ENCODE measurements around the gene SPSB1.

SPSB1 gene

DNA sequence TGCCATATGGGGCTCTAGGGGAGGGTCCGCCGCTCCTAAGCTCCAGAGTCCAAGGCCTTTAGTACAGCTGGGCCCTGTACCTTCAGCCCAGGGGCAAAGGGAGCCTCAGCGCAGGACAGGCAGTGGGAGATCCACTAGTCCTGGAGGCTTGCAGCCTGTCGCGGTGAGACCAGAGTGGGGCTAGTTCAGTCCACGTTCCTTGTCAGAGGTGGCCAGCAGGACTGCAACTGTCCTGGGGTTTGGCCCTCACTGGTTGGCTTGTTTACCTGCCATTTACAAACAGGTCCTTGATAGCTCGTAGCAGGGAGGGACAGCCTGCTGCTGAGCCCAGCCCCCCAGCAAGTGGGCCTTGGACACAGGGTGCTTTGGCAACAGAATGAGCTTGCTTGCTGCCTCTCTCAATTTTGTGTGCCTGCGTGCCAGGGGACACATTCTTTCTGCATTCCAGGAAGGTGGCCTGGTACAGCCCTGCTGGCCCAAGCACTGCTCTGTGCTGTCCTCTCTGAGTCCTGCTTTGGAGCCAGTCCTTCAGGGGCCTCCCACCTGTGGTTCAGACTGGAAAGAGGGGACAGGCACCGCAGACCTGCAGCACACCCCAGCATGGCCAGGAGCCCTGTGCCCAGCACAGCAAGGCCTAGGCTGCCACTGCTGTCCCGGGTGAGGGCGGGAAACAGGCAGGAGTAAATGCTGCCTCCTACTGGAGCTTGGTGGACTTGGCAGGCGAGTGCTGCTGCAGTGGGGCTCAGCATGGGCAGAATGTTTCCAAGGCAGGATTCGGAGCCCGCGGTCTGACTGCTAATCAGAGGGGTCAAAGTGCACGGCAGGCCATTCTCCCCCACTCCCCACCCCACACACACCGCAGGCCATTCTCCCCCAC, 42.9 kb upstream of the SPSB1 start:
- Histone ChIP-seq H3K4me3 (ENCODE audit: low read length) (no peak overlapping the region), H3K9me3 (ENCODE audit: control insufficient read depth, low read length) (no peaks in the 10 kb centered on the region), H3K9ac (ENCODE audit: low read length) (peak overlapping the region; percentile 37), H3K4me1 (ENCODE audit: control insufficient read depth, insufficient read depth, low read length) (peaks cover 42% of the 10 kb centered on the region), H3K36me3 (ENCODE audit: control insufficient read depth, insufficient read depth, low read length) (no peaks in the 10 kb centered on the region), H3K27me3 (ENCODE audit: control insufficient read depth, insufficient read depth, low read length) (no peaks in the 10 kb centered on the region)

- Histone ChIP-seq H3K9me3 (ENCODE audit: control insufficient read depth, low read length) (no peaks in the 10 kb centered on the region), H3K9ac (ENCODE audit: low read length) (peak overlapping the region; percentile 37), H3K4me1 (ENCODE audit: control insufficient read depth, insufficient read depth, low read length) (peaks cover 33% of the 10 kb centered on the region), H3K36me3 (ENCODE audit: control insufficient read depth, insufficient read depth, low read length) (no peaks in the 10 kb centered on the region), H3K27me3 (ENCODE audit: control insufficient read depth, insufficient read depth, low read length) (no peaks in the 10 kb centered on the region), H3K4me3 (ENCODE audit: low read length) (no peak overlapping the region)
Observed at GRCh38 chr1:9250411-9251381, 42.0 kb upstream of the SPSB1 start.

- no peaks in the 10 kb centered on the region for H3K27me3 ChIP-seq (ENCODE audit: control insufficient read depth, insufficient read depth, low read length)
- no peaks in the 10 kb centered on the region for H3K9me3 ChIP-seq (ENCODE audit: control insufficient read depth, low read length)
- H3K4me1 ChIP-seq (ENCODE audit: control insufficient read depth, insufficient read depth, low read length): peaks cover 32% of the 10 kb centered on the region
- H3K36me3 ChIP-seq (ENCODE audit: control insufficient read depth, insufficient read depth, low read length): no peaks in the 10 kb centered on the region
- H3K9ac ChIP-seq (ENCODE audit: low read length): peak overlapping the region; percentile 20
- no peak overlapping the region for H3K4me3 ChIP-seq (ENCODE audit: low read length)
Observed at GRCh38 chr1:9251501-9251900, 41.2 kb upstream of the SPSB1 start.

DNA sequence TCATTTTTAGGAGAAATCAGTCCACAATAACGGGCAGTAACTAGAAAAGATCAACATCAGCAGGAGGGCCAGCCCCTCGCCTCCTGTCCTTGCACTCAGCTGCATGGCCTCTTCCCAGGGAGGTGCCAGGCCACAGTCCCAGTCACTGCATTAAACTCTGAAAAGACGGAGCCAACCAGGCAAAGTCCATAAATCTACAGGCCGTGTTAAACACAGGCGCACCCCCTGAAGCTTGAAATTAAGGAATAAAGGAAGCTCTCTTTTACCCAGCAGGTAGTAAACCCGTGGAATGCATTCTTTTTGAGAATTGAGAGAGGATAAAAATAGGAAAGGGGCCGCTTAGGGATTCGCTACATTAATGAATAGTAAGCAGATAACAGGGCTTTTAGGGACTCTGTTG, 39.7 kb upstream of the SPSB1 start:
- Histone ChIP-seq H3K9ac (ENCODE audit: low read length) (no peak overlapping the region), H3K27me3 (ENCODE audit: control insufficient read depth, insufficient read depth, low read length) (no peaks in the 10 kb centered on the region), H3K4me3 (ENCODE audit: low read length) (no peak overlapping the region), H3K4me1 (ENCODE audit: control insufficient read depth, insufficient read depth, low read length) (peaks cover 32% of the 10 kb centered on the region), H3K36me3 (ENCODE audit: control insufficient read depth, insufficient read depth, low read length) (no peaks in the 10 kb centered on the region), H3K9me3 (ENCODE audit: control insufficient read depth, low read length) (no peaks in the 10 kb centered on the region)

- Histone ChIP-seq H3K27me3 (ENCODE audit: control insufficient read depth, insufficient read depth, low read length) (no peaks in the 10 kb centered on the region), H3K4me3 (ENCODE audit: low read length) (no peak overlapping the region), H3K9ac (ENCODE audit: low read length) (no peak overlapping the region), H3K9me3 (ENCODE audit: control insufficient read depth, low read length) (no peaks in the 10 kb centered on the region), H3K36me3 (ENCODE audit: control insufficient read depth, insufficient read depth, low read length) (no peaks in the 10 kb centered on the region), H3K4me1 (ENCODE audit: control insufficient read depth, insufficient read depth, low read length) (peaks cover 32% of the 10 kb centered on the region)
Observed at GRCh38 chr1:9253453-9254105, 39.1 kb upstream of the SPSB1 start.

DNA sequence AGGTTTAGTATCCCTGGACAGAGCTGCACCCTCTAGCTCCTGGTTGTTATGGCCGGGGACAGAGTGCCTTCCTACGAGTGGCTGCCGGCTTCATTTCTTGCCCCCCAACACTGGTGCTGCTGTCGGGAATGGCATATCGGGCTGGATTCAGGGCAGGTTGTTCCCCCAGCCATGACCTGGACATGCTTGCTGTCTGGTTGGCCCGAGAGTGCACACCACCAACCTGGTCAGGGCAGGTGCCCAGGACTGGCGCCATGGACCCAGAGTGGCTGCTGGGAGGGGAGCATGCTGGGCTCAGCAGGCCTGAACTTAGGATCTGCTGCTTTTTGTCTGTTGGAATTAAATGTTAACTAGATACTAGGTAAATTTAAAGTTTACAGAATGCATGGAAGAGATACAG, 36.4 kb upstream of the SPSB1 start:
- H3K4me1 ChIP-seq (ENCODE audit: control insufficient read depth, insufficient read depth, low read length): peaks cover 6% of the 10 kb centered on the region
- H3K9me3 ChIP-seq (ENCODE audit: control insufficient read depth, low read length): no peaks in the 10 kb centered on the region

GRCh38 chr1:9257851-9258250, 34.8 kb upstream of the SPSB1 start:
- H3K4me3 ChIP-seq (ENCODE audit: low read length): no peak overlapping the region
- no peaks in the 10 kb centered on the region for H3K9me3 ChIP-seq (ENCODE audit: control insufficient read depth, low read length)
- H3K9ac ChIP-seq (ENCODE audit: low read length): no peak overlapping the region
- no peaks in the 10 kb centered on the region for H3K4me1 ChIP-seq (ENCODE audit: control insufficient read depth, insufficient read depth, low read length)
- no peaks in the 10 kb centered on the region for H3K27me3 ChIP-seq (ENCODE audit: control insufficient read depth, insufficient read depth, low read length)
- H3K36me3 ChIP-seq (ENCODE audit: control insufficient read depth, insufficient read depth, low read length): no peaks in the 10 kb centered on the region

More for the DNA sequence above, 36.4 kb upstream of the SPSB1 start:
- Histone ChIP-seq H3K27me3 (ENCODE audit: control insufficient read depth, insufficient read depth, low read length) (no peaks in the 10 kb centered on the region), H3K36me3 (ENCODE audit: control insufficient read depth, insufficient read depth, low read length) (no peaks in the 10 kb centered on the region), H3K9ac (ENCODE audit: low read length) (no peak overlapping the region), H3K4me3 (ENCODE audit: low read length) (no peak overlapping the region)

DNA sequence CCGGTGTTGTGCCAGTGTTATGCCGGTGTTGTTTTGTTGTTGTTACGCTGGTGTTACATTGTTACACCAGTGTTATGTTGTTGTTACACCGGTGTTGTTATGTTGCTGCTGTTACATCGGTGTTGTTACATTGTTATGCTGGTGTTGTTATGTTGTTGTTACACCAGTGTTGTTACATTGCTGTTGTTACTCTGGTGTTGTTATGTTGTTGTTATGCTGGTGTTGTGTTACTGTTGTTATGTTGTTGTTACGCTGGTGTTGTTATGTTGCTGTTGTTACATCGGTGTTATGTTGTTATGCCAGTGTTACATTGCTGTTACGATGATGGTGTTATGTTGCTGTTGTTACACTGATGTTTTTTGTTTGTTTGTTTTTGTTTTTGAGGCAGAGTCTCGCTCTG, 34.1 kb upstream of the SPSB1 start:
- H3K36me3 ChIP-seq (ENCODE audit: control insufficient read depth, insufficient read depth, low read length): no peaks in the 10 kb centered on the region

GRCh38 chr1:9260059-9260766, 32.5 kb upstream of the SPSB1 start:
- H3K36me3 ChIP-seq (ENCODE audit: control insufficient read depth, insufficient read depth, low read length): no peaks in the 10 kb centered on the region
- no peaks in the 10 kb centered on the region for H3K4me1 ChIP-seq (ENCODE audit: control insufficient read depth, insufficient read depth, low read length)
- no peak overlapping the region for H3K9ac ChIP-seq (ENCODE audit: low read length)
- H3K4me3 ChIP-seq (ENCODE audit: low read length): no peak overlapping the region
- H3K9me3 ChIP-seq (ENCODE audit: control insufficient read depth, low read length): no peaks in the 10 kb centered on the region
- no peaks in the 10 kb centered on the region for H3K27me3 ChIP-seq (ENCODE audit: control insufficient read depth, insufficient read depth, low read length)

More for the DNA sequence above, 34.1 kb upstream of the SPSB1 start:
- no peak overlapping the region for H3K9ac ChIP-seq (ENCODE audit: low read length)
- no peak overlapping the region for H3K4me3 ChIP-seq (ENCODE audit: low read length)
- no peaks in the 10 kb centered on the region for H3K9me3 ChIP-seq (ENCODE audit: control insufficient read depth, low read length)
- no peaks in the 10 kb centered on the region for H3K4me1 ChIP-seq (ENCODE audit: control insufficient read depth, insufficient read depth, low read length)
- no peaks in the 10 kb centered on the region for H3K27me3 ChIP-seq (ENCODE audit: control insufficient read depth, insufficient read depth, low read length)

GRCh38 chr1:9261496-9261895, 31.2 kb upstream of the SPSB1 start:
- Histone ChIP-seq H3K9ac (ENCODE audit: low read length) (no peak overlapping the region), H3K9me3 (ENCODE audit: control insufficient read depth, low read length) (no peaks in the 10 kb centered on the region), H3K4me1 (ENCODE audit: control insufficient read depth, insufficient read depth, low read length) (no peaks in the 10 kb centered on the region), H3K36me3 (ENCODE audit: control insufficient read depth, insufficient read depth, low read length) (no peaks in the 10 kb centered on the region), H3K4me3 (ENCODE audit: low read length) (no peak overlapping the region), H3K27me3 (ENCODE audit: control insufficient read depth, insufficient read depth, low read length) (no peaks in the 10 kb centered on the region)

All from mucosa of stomach (tissue), 1 donor.